ENCODE results near the gene SPAG7.

Gene SPAG7

GRCh38 chr17:4949321-4950074 is 18.1 kb downstream of the SPAG7 start:
- DNase-seq = no peak

GRCh38 chr17:4948931-4949320 is 18.7 kb downstream of the SPAG7 start:
- DNase-seq = peak; percentile 54

DNA sequence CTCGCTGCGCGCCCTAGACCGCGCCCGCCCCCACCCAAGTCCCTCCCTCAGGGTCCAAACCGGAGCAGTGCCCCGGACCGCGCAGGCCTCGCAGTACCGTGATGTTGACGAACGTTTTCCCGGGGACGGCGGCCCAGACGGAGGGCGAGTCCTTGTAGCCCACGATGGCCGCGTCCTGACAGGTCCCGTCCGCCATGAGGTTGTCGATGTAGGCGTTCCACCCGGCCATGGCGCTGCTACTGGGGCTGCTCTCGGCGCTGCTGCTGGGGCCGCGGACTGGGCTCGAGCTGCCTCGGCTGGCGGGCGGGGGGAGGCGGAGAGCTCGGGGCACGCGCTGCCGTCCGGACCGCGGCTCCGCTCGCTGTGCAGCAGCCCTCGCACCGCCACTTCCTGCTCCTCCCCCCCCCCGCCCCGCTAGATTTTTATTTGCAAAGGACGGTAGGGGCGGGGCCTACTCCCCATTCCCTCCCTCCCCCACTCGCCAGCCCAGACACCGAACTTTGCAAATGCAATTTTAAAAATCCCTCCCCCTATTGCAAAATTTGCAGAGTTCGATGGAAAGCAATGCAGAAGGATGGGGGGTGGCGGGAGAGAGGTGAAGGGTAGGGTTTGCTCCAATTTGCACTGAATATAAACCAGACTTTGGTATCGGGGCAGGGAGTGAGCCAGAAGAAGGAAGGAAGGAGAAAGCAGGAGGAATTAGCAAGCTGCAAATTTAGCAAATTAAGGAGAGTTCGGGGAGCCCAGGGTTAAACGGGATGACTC is 19.3 kb downstream of the SPAG7 start, which contains the start of gene PFN1:
Gene PFN1, minus strand, starts transcription at position 365 of the 765 bp plus-strand sequence. Its CDS starts 136 bp downstream, at position 229.
- peak; percentile 52 for DNase-seq

- DNase-seq = no peak
Observed at GRCh38 chr17:4947411-4948165, 20.0 kb downstream of the SPAG7 start.

- DNase-seq = no peak
Observed at GRCh38 chr17:4947010-4947410, 20.6 kb downstream of the SPAG7 start.

- no peak for DNase-seq
Observed at GRCh38 chr17:4946312-4946976, 21.2 kb downstream of the SPAG7 start.

DNA sequence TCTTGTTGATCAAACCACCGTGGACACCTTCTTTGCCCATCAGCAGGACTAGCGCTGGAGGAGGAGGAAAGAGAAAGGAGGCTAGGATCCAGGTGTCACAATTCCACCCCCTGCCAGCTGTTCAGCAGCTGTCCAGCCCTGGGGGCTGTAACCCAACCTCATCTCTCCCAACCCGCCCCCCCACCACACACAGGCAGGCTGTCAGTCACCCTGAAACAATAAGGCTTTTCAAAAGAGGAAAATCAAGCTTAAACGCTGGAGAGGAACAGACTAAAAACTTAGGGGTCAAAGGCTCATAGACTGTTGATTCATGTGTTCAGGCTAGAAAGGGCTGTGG is 21.7 kb downstream of the SPAG7 start:
- DNase-seq = no peak

GRCh38 chr17:4945176-4945943 is 22.3 kb downstream of the SPAG7 start:
- DNase-seq = no peak

DNA sequence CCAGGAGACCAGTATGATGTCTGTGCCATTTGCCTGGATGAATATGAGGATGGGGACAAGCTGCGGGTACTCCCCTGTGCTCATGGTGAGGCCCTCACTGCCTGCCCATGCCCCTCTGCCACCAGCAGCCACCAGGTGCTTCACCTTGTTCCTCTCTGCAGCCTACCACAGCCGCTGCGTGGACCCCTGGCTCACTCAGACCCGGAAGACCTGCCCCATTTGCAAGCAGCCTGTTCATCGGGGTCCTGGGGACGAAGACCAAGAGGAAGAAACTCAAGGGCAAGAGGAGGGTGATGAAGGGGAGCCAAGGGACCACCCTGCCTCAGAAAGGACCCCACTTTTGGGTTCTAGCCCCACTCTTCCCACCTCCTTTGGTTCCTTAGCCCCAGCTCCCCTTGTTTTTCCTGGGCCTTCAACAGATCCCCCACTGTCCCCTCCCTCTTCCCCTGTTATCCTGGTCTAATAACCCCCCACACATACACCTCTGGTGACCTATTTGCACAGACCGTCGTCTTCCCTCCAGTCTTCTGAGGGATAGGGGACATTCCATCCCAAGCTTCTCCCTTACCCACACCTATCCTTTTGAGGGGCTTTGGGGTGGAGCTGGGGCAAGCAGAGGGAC is 23.0 kb downstream of the SPAG7 start:
- no peak for DNase-seq

DNA sequence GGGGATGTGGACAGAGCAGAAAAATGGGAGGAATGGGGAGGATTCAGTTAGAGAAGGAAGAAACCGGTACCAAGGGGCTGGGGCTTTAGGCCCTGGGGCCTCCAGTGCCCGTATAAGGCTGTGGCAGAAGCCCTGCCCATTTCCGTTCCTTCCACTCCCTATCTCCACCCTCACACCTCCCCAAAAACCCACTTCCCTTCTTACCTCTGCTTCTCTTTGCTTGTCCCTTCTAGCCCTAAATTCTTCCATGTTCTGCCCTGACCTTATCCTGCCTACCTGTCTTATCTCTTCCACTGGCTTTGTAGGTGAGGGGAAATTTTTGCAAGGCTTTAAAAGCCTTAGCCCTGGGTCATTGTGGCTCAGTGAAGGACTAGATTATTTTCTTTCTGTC is 23.5 kb downstream of the SPAG7 start:
- no peak for DNase-seq

- DNase-seq = no peak
Observed at GRCh38 chr17:4942760-4943508, 24.7 kb downstream of the SPAG7 start.

GRCh38 chr17:4941319-4941610 is 26.4 kb downstream of the SPAG7 start:
- DNase-seq = no peak

GRCh38 chr17:4940555-4941318 is 26.9 kb downstream of the SPAG7 start:
- no peak for DNase-seq

DNA sequence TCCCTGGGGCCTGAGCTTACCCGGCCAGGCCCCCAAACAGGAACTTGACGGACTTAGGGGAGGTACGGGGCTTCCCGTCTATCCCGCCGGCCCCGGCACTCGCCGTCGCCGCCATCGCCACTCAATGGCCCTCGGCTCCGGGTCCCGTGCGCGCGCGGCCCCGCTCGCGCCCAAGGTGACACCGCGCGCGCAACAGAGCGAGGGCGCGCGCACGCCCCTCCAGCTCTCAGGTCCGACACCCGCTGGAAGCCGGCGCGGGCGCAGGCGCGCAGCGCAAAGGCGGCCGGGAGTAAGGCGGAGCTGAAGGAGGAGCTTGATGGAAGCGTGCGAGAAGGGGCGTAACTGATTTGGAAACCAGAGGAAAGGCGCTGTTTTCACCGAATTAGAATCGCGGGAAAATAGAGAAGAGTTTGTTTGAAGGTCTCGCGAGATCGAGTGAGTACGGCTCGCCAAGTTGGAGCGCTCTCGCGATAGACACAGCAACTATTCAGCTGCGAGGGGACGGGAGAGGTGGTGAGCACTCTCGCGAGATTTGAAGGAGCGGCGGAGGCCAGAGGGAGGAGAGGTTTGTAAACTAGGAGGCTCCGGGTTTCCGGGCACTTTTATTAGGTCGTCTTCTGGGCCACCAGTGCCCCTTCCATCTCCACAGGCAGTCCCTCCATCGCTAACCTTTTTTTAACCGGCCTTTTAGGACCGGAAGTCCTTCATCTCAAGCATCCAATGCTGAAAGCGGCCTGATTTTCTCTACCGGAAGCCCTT is 27.6 kb downstream of the SPAG7 start, which contains the start of the genes RNF167 and SLC25A11:
Gene RNF167, plus strand, starts transcription at position 473 of the 759 bp plus-strand sequence. CDS start 642 bp downstream, outside the sequence.
Gene SLC25A11, minus strand, starts transcription at position 251 of the 759 bp plus-strand sequence. Its CDS starts 136 bp downstream, at position 115.
- peak; percentile 97 for DNase-seq

GRCh38 chr17:4939546-4939795 is 28.1 kb downstream of the SPAG7 start:
- DNase-seq = no peak

GRCh38 chr17:4938688-4939545 is 28.7 kb downstream of the SPAG7 start:
- no peak for DNase-seq

GRCh38 chr17:4938069-4938491 is 29.5 kb downstream of the SPAG7 start:
- no peak for DNase-seq

DNA sequence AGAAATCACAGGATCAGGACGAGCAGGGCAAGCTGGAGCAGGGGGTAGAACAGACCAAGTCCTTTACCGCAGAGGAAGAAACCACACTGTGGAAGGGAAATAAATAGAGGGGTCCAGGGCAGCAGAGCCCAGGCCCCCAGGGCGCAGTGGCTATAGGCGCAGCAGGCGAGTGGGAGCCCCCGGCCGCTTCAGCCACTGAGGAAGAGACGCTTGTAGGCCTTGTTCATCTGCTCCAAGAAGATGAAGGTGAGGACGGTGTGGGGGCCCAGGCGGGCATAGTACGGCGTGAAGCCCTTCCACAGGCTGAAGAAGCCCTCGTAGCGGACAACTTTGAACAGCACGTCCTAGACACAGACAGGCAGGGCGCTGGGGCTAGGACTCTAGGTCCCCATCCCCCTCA is 30.1 kb downstream of the SPAG7 start:
- DNase-seq = no peak

GRCh38 chr17:4936436-4936835 is 31.2 kb downstream of the SPAG7 start:
- no peak for DNase-seq

Data from NCI-H1092 (cell line).